Testis (tissue), 3 donors: ENCODE data around the gene GANC. TPM values are rescaled to one million over a fixed set of nuclear protein-coding genes. Genes with fewer than 3 reads are reported as not detected.

ENCODE experiments used
- DNase-seq: peaks from one replicate; pipeline ENCODE4 v3.0.0-alpha.2; 2019
- H3K27ac ChIP-seq, 2 donors: fragments of 200-600 bp; sonication (generic); one replicate each; pipeline ENCODE4 v1.5.1; 2019
- H3K27me3 ChIP-seq: fragments of 200-600 bp; sonication (generic); one replicate; pipeline ENCODE4 v1.5.1; 2019
- H3K36me3 ChIP-seq: fragments of 200-600 bp; sonication (generic); one replicate; pipeline ENCODE4 v1.5.1; 2017; ENCODE audit warnings: low read depth; ENCODE audit errors: missing control alignments
- H3K4me1 ChIP-seq: fragments of 200-600 bp; sonication (generic); one replicate; pipeline ENCODE4 v1.5.1; 2019
- H3K4me3 ChIP-seq, 2 donors: fragments of 200-600 bp; sonication (generic); one replicate each; pipeline ENCODE4 v1.5.1; 2017 to 2019
- H3K9me3 ChIP-seq: fragments of 200-600 bp; sonication (generic); one replicate; pipeline ENCODE4 v1.5.1; 2017
- CTCF ChIP-seq, 3 experiments: fragments of 450-650 bp in 2 of 3; fragments of 200-600 bp in 1 of 3; sonication (generic) in 1 of 3; IDR thresholded peaks; one replicate each; pipeline ENCODE4 v1.5.1; 2016 to 2019; ENCODE audit warnings: antibody characterized with exemption in 3 of 3, mild to moderate bottlenecking in 2 of 3, moderate library complexity in 1 of 3
- POLR2A ChIP-seq: fragments of 450-650 bp; IDR thresholded peaks from one replicate; pipeline ENCODE4 v1.6.1; 2017; ENCODE audit warnings: antibody characterized with exemption, mild to moderate bottlenecking, moderate library complexity
- WGBS, 2 donors: methylation state at CpG; one replicate each; pipeline ENCODE4 v1.1.5; 2018; 5-methylcytosine and 5-hydroxymethylcytosine counted together
- intact Hi-C: fragments of 100-400 bp; cut with DNase I; formaldehyde crosslinking; loops from one replicate; pipeline ENCODE4 v1.15.1; 2023; ENCODE audit warnings: low total_unique reads
- polyA plus RNA-seq: library from polyadenylated mRNA; stranded (reverse); fragments of 350-450 nt; fragmentation: Illumina TruSeq; extraction: RNeasy Lipid Tissue Mini Kit (QIAGEN cat#74804); gene quantifications from one replicate; pipeline ENCODE4 v1.2.3, GENCODE V29; 2014; ENCODE audit warnings: low read depth, low replicate concordance; ENCODE audit not compliant: insufficient read depth
- total RNA-seq, 2 donors: library from RNA; depleted of rRNA; stranded (reverse); fragments of >200 nt; gene quantifications; one replicate each; pipeline ENCODE4 v1.2.3, GENCODE V29; 2016

Gene GANC
- total and polyA plus RNA-seq, 3 donors from 2014 or later = 37.6 to 63.4 (median 54.8) TPM

GRCh38 chr15:42279234-42279723 is 6.3 kb downstream of the GANC start:
- intact Hi-C loops = no loop called here
- no peak for DNase-seq
- no peak overlapping the region for H3K27ac ChIP-seq
- no peaks in the 10 kb centered on the region for H3K27me3 ChIP-seq
- WGBS, 2 donors = 60 to 61% methylated on average over 3 of the region's 3 CpGs
- H3K36me3 ChIP-seq = no peaks in the 10 kb centered on the region
- H3K4me3 ChIP-seq = no peak overlapping the region
- TF ChIP-seq POLR2A = no peak
- TF ChIP-seq CTCF (IDR thresholded peaks at IDR 0.05) = no peak
- peaks cover 13% of the 10 kb centered on the region for H3K4me1 ChIP-seq
- no peaks in the 10 kb centered on the region for H3K9me3 ChIP-seq

- no peak for TF ChIP-seq POLR2A
- no peak for TF ChIP-seq CTCF (IDR thresholded peaks at IDR 0.05)
- Histone ChIP-seq H3K4me1 (no peaks in the 10 kb centered on the region), H3K9me3 (no peaks in the 10 kb centered on the region), H3K36me3 (no peaks in the 10 kb centered on the region), H3K27ac (no peak overlapping the region), H3K27me3 (no peaks in the 10 kb centered on the region), H3K4me3 (no peak overlapping the region)
- intact Hi-C loops = no loop called here
- no peak for DNase-seq
Measured at GRCh38 chr15:42282344-42282743, 9.3 kb downstream of the GANC start.

GRCh38 chr15:42282926-42283325 is 9.9 kb downstream of the GANC start:
- TF ChIP-seq CTCF (IDR thresholded peaks at IDR 0.05) = no peak
- TF ChIP-seq POLR2A = no peak
- H3K4me3 ChIP-seq = no peak overlapping the region
- no peaks in the 10 kb centered on the region for H3K27me3 ChIP-seq
- DNase-seq = no peak
- WGBS, 2 donors = 48 to 52% methylated on average over 5 of the region's 5 CpGs
- H3K27ac ChIP-seq = no peak overlapping the region
- no peaks in the 10 kb centered on the region for H3K4me1 ChIP-seq
- intact Hi-C loops = no loop called here
- no peaks in the 10 kb centered on the region for H3K36me3 ChIP-seq
- no peaks in the 10 kb centered on the region for H3K9me3 ChIP-seq

GRCh38 chr15:42283671-42284070 is 10.7 kb downstream of the GANC start:
- intact Hi-C loops = no loop called here
- Histone ChIP-seq H3K4me3 (no peak overlapping the region), H3K9me3 (no peaks in the 10 kb centered on the region), H3K27me3 (no peaks in the 10 kb centered on the region), H3K36me3 (no peaks in the 10 kb centered on the region), H3K27ac (no peak overlapping the region), H3K4me1 (no peaks in the 10 kb centered on the region)
- 82 to 88% methylated on average over 3 of the region's 3 CpGs for WGBS, 2 donors
- TF ChIP-seq POLR2A (no peak), CTCF (IDR thresholded peaks at IDR 0.05) (no peak)
- DNase-seq = no peak

- H3K27ac ChIP-seq = no peak overlapping the region
- no peak for TF ChIP-seq CTCF (IDR thresholded peaks at IDR 0.05)
- TF ChIP-seq POLR2A = no peak
- no peaks in the 10 kb centered on the region for H3K4me1 ChIP-seq
- no peaks in the 10 kb centered on the region for H3K27me3 ChIP-seq
- H3K9me3 ChIP-seq = no peaks in the 10 kb centered on the region
- no peak overlapping the region for H3K4me3 ChIP-seq
- H3K36me3 ChIP-seq = no peaks in the 10 kb centered on the region
- intact Hi-C loops = no loop called here
- no peak for DNase-seq
Measured at GRCh38 chr15:42284551-42284950, 11.6 kb downstream of the GANC start.
